Neural cell (in vitro differentiated cells): ENCODE data around the gene MB21D2.

Source experiments
- EZH2 ChIP-seq: fragments of 200-600, 300-800 bp; shearing (Covaris generic), sonication (generic); IDR thresholded peaks from 2 replicates; pipeline ENCODE4 v1.6.1; 2014; ENCODE audit warnings: antibody characterized with exemption, low read length, borderline replicate concordance, mild to moderate bottlenecking; ENCODE audit not compliant: insufficient read depth, poor library complexity, severe bottlenecking
- SMC3 ChIP-seq: fragments of 450-650 bp; conservative IDR thresholded peaks from 2 replicates; pipeline ENCODE4 v1.6.1; 2014; ENCODE audit warnings: antibody characterized with exemption, mild to moderate bottlenecking, moderate library complexity; ENCODE audit not compliant: poor library complexity
- TF ChIP-seq, protein P1 (sequence below): fragments of 450-650 bp; IDR thresholded peaks from 2 replicates; pipeline ENCODE4 v1.5.1; 2014; ENCODE audit warnings: antibody characterized with exemption, mild to moderate bottlenecking, moderate library complexity; ENCODE audit not compliant: poor library complexity, severe bottlenecking

DNA sequence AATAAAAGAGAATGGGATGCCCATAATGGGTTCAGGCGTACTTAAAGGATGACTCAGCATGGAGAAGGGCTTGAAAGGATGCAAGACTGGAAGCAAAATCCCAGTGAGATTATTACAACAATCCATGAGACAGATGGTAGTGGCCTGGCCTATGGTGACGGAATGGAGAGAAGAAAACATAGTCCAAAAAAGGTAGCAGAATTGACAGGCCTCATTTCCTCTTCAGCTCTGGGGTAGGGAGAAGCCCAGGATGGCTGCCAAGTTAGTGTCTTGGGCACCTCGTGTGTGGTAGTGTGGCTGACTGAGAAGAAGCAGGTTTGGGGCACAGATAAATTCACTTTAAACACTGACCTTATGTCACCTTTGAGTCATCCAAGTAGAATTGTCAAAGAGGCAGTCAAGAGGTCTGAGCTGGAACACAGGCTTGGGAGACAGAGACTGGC lies 18.1 kb downstream of the MB21D2 start:
- TF ChIP-seq, protein P1, sequence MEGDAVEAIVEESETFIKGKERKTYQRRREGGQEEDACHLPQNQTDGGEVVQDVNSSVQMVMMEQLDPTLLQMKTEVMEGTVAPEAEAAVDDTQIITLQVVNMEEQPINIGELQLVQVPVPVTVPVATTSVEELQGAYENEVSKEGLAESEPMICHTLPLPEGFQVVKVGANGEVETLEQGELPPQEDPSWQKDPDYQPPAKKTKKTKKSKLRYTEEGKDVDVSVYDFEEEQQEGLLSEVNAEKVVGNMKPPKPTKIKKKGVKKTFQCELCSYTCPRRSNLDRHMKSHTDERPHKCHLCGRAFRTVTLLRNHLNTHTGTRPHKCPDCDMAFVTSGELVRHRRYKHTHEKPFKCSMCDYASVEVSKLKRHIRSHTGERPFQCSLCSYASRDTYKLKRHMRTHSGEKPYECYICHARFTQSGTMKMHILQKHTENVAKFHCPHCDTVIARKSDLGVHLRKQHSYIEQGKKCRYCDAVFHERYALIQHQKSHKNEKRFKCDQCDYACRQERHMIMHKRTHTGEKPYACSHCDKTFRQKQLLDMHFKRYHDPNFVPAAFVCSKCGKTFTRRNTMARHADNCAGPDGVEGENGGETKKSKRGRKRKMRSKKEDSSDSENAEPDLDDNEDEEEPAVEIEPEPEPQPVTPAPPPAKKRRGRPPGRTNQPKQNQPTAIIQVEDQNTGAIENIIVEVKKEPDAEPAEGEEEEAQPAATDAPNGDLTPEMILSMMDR = no peak
- no peak for TF ChIP-seq SMC3
- no peak for TF ChIP-seq EZH2
